GM23338 (cell line): ENCODE results near the gene NUP160. TPM values are rescaled to one million over a fixed set of nuclear protein-coding genes. Genes with fewer than 3 reads are reported as not detected.

Experiments
- ATAC-seq: fragments of 200-7000 bp; cut with Tn5 transposase; 3 replicates; pipeline ENCODE4 v1.9.1; 2020
- DNase-seq: peaks from one replicate; pipeline ENCODE4 v3.0.0-alpha.2; 2015; ENCODE audit warnings: low spot score
- H2AFZ ChIP-seq: fragments of 200-600 bp; sonication (generic); 2 replicates; pipeline ENCODE4 v1.8.0; 2016; ENCODE audit warnings: antibody characterized with exemption, mild to moderate bottlenecking, moderate library complexity
- H3F3A ChIP-seq: fragments of 200-600 bp; sonication (generic); replicated peaks from 2 replicates; pipeline ENCODE4 v1.8.0; 2017; ENCODE audit warnings: antibody characterized with exemption, mixed run types, low read depth
- H3K27ac ChIP-seq: fragments of 200-600 bp; sonication (generic); 2 replicates; pipeline ENCODE4 v1.6.1; 2016; ENCODE audit warnings: low read depth
- H3K27me3 ChIP-seq: fragments of 200-600 bp; sonication (generic); 2 replicates; pipeline ENCODE4 v1.8.0; 2016; ENCODE audit warnings: mild to moderate bottlenecking, mixed run types, moderate library complexity; ENCODE audit not compliant: insufficient read depth
- H3K36me3 ChIP-seq: fragments of 200-600 bp; sonication (generic); 2 replicates; pipeline ENCODE4 v1.8.0; 2016; ENCODE audit warnings: mild to moderate bottlenecking; ENCODE audit not compliant: insufficient read depth
- H3K4me1 ChIP-seq: fragments of 200-600 bp; sonication (generic); 2 replicates; pipeline ENCODE4 v1.8.0; 2016; ENCODE audit warnings: mild to moderate bottlenecking, moderate library complexity; ENCODE audit not compliant: insufficient read depth
- H3K4me2 ChIP-seq: fragments of 200-600 bp; sonication (generic); 2 replicates; pipeline ENCODE4 v1.7.1; 2017; ENCODE audit warnings: mixed run types
- H3K4me3 ChIP-seq: fragments of 200-600 bp; sonication (generic); 2 replicates; pipeline ENCODE4 v1.6.1; 2016; ENCODE audit warnings: mixed run types
- H3K79me2 ChIP-seq: fragments of 200-600 bp; sonication (generic); replicated peaks from 2 replicates; pipeline ENCODE4 v1.8.0; 2017; ENCODE audit warnings: mild to moderate bottlenecking; ENCODE audit not compliant: insufficient read depth
- H3K9me2 ChIP-seq: fragments of 200-600 bp; sonication (generic); 2 replicates; pipeline ENCODE4 v1.8.0; 2017; ENCODE audit not compliant: insufficient read depth
- H4K20me1 ChIP-seq: fragments of 200-600 bp; sonication (generic); replicated peaks from 2 replicates; pipeline ENCODE4 v1.8.0; 2017; ENCODE audit warnings: mild to moderate bottlenecking; ENCODE audit not compliant: insufficient read depth
- H3K27ac Mint-ChIP-seq: 2 replicates; pipeline ENCODE4 v1.8.0; 2020; ENCODE audit warnings: inconsistent platforms, mild to moderate bottlenecking, moderate library complexity, mixed read lengths
- H3K27me3 Mint-ChIP-seq: 3 replicates; pipeline ENCODE4 v1.8.0; 2022; ENCODE audit warnings: low read depth, mild to moderate bottlenecking, moderate library complexity, mixed read lengths, inconsistent platforms; ENCODE audit not compliant: insufficient read depth, poor library complexity
- H3K36me3 Mint-ChIP-seq: 3 replicates; pipeline ENCODE4 v1.8.0; 2021; ENCODE audit warnings: low read depth, mild to moderate bottlenecking, inconsistent platforms, moderate library complexity, mixed read lengths
- H3K4me1 Mint-ChIP-seq: 3 replicates; pipeline ENCODE4 v1.8.0; 2020; ENCODE audit warnings: mild to moderate bottlenecking, inconsistent platforms, mixed read lengths
- H3K4me3 Mint-ChIP-seq: 3 replicates; pipeline ENCODE4 v1.8.0; 2021; ENCODE audit warnings: moderate library complexity, mild to moderate bottlenecking, inconsistent platforms, mixed read lengths
- H3K9me3 Mint-ChIP-seq: 3 replicates; pipeline ENCODE4 v1.8.0; 2020; ENCODE audit warnings: moderate library complexity, mild to moderate bottlenecking, inconsistent platforms, mixed read lengths
- CREB1 ChIP-seq: fragments of 250-450 bp; sonication (Bioruptor Pico); IDR thresholded peaks from 2 replicates; pipeline ENCODE4 v1.5.0; 2020; ENCODE audit warnings: low read depth, mild to moderate bottlenecking, moderate library complexity
- CTCF ChIP-seq, 2 experiments: fragments of 200-600 bp in 1 of 2; sonication (generic) in 1 of 2; conservative IDR thresholded peaks; 2 replicates each; pipeline versions ENCODE4 v1.5.1 to v1.6.1; 2016 to 2017; ENCODE audit warnings: antibody characterized with exemption in 2 of 2, low read depth in 2 of 2, mild to moderate bottlenecking in 2 of 2, moderate library complexity in 1 of 2
- EZH2 ChIP-seq: fragments of 200-600 bp; sonication (generic); IDR thresholded peaks from one replicate; pipeline ENCODE4 v1.8.0; 2017; ENCODE audit warnings: antibody characterized with exemption, mild to moderate bottlenecking, low read depth; ENCODE audit not compliant: unreplicated experiment
- POLR2AphosphoS5 ChIP-seq: IDR thresholded peaks from 2 replicates; pipeline ENCODE4 v1.6.1; 2016; ENCODE audit warnings: antibody characterized with exemption, low read depth
- STAT1 ChIP-seq: IDR thresholded peaks from one replicate; pipeline ENCODE4 v1.6.1; 2016; ENCODE audit warnings: antibody characterized with exemption; ENCODE audit not compliant: unreplicated experiment
- ZNF114 ChIP-seq: fragments of 250-450 bp; sonication (Bioruptor Pico); IDR thresholded peaks from 2 replicates; pipeline ENCODE4 v1.5.0; 2020; ENCODE audit warnings: mild to moderate bottlenecking, moderate library complexity
- ZNF331 ChIP-seq: fragments of 250-450 bp; sonication (Bioruptor Pico); IDR thresholded peaks from 2 replicates; pipeline ENCODE4 v1.5.0; 2020; ENCODE audit warnings: low read depth, mild to moderate bottlenecking, moderate library complexity
- polyA plus RNA-seq: library from polyadenylated mRNA; unstranded; fragments of >200 nt; fragmentation: Nextera tagmentation; extraction: Ambion mirVana; gene quantifications from 2 replicates; pipeline ENCODE4 v1.2.1, GENCODE V29; 2016
- total RNA-seq: library from RNA; depleted of rRNA; stranded (reverse); fragments of >200 nt; shearing (Covaris generic); gene quantifications from 2 replicates; pipeline ENCODE4 v1.2.3, GENCODE V29; 2014
- TF ChIP-seq, protein P1 (sequence below): IDR thresholded peaks from one replicate; pipeline ENCODE4 v1.6.1; 2018; ENCODE audit warnings: antibody characterized with exemption; ENCODE audit not compliant: unreplicated experiment

NUP160 gene
- total and polyA plus RNA-seq, 2 experiments from 2014 or later = 41.2 to 101 TPM

- peaks cover 18% of the 10 kb centered on the region for H4K20me1 ChIP-seq
- H3K79me2 ChIP-seq = peaks cover 50% of the 10 kb centered on the region
These were observed 91.9 kb downstream of the NUP160 start for GRCh38 chr11:47756208-47756607.

DNA sequence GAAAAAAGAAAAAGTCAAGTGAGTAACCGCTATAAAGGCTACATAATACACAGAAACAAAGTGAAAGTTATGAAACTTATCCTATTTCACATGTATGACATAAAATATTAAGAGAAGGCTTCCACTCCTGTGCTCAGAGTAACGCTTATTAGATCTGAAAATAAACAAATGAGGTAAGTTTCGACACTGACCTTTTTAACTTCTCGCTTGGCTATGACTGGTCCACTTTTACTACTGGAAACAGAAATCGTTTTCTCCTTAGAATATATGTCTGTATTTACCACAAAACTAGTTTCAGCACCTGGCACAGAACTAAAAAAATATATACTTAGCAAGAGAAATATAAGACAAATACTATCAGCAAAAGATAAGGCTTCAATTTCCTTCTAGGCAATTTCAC lies 97.4 kb downstream of the NUP160 start:
- Histone ChIP-seq H3K36me3 (peaks cover 78% of the 10 kb centered on the region), H3K27ac (no peak overlapping the region), H3K9me2 (no peaks in the 10 kb centered on the region), H3K4me3 (no peak overlapping the region), H4K20me1 (peaks cover 21% of the 10 kb centered on the region), H3K79me2 (peaks cover 18% of the 10 kb centered on the region), H3K4me1 (no peaks in the 10 kb centered on the region), H3K27me3 (no peaks in the 10 kb centered on the region), H3K4me2 (no peak overlapping the region), H2AFZ (no peak overlapping the region), H3F3A (peaks cover 7% of the 10 kb centered on the region; the same call in 1 of the 2 replicates)
- Mint-ChIP-seq H3K27ac (no peak overlapping the region), H3K9me3 (no peaks in the 10 kb centered on the region), H3K36me3 (peaks cover 91% of the 10 kb centered on the region), H3K27me3 (peaks cover 2% of the 10 kb centered on the region), H3K4me1 (no peaks in the 10 kb centered on the region), H3K4me3 (no peak overlapping the region)
- ATAC-seq (no peak), DNase-seq (no peak)
- TF ChIP-seq STAT1 = no peak
- TF ChIP-seq ZNF114 (CRISPR knock-in tag) = no peak
- no peak for TF ChIP-seq ZNF331 (CRISPR knock-in tag)
- TF ChIP-seq CTCF (conservative IDR thresholded peaks at IDR 0.05; ENCODE audit: low read depth in 2 of 2) = no peak
- TF ChIP-seq, protein P1, sequence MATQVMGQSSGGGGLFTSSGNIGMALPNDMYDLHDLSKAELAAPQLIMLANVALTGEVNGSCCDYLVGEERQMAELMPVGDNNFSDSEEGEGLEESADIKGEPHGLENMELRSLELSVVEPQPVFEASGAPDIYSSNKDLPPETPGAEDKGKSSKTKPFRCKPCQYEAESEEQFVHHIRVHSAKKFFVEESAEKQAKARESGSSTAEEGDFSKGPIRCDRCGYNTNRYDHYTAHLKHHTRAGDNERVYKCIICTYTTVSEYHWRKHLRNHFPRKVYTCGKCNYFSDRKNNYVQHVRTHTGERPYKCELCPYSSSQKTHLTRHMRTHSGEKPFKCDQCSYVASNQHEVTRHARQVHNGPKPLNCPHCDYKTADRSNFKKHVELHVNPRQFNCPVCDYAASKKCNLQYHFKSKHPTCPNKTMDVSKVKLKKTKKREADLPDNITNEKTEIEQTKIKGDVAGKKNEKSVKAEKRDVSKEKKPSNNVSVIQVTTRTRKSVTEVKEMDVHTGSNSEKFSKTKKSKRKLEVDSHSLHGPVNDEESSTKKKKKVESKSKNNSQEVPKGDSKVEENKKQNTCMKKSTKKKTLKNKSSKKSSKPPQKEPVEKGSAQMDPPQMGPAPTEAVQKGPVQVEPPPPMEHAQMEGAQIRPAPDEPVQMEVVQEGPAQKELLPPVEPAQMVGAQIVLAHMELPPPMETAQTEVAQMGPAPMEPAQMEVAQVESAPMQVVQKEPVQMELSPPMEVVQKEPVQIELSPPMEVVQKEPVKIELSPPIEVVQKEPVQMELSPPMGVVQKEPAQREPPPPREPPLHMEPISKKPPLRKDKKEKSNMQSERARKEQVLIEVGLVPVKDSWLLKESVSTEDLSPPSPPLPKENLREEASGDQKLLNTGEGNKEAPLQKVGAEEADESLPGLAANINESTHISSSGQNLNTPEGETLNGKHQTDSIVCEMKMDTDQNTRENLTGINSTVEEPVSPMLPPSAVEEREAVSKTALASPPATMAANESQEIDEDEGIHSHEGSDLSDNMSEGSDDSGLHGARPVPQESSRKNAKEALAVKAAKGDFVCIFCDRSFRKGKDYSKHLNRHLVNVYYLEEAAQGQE = no peak

More at GRCh38 chr11:47756208-47756607, 91.9 kb downstream of the NUP160 start:
- no peak overlapping the region for H3K27ac ChIP-seq
- H3K27me3 ChIP-seq = no peaks in the 10 kb centered on the region
- no peak overlapping the region for H2AFZ ChIP-seq
- no peaks in the 10 kb centered on the region for H3K4me1 ChIP-seq
- TF ChIP-seq EZH2 (no peak), CREB1 (no peak), POLR2AphosphoS5 (no peak), CTCF (conservative IDR thresholded peaks at IDR 0.05; ENCODE audit: low read depth in 2 of 2) (no peak)
- TF ChIP-seq, protein P1 = no peak
- no peaks in the 10 kb centered on the region; the same call in 2 of the 3 replicates for H3K9me3 Mint-ChIP-seq
- H3K27ac Mint-ChIP-seq = no peak overlapping the region
- no peak for DNase-seq
- no peak overlapping the region for H3K4me3 ChIP-seq
- H3K27me3 Mint-ChIP-seq = peaks cover 2% of the 10 kb centered on the region
- H3K36me3 Mint-ChIP-seq = peaks cover 94% of the 10 kb centered on the region
- peaks cover 5% of the 10 kb centered on the region; the same call in 1 of the 2 replicates for H3F3A ChIP-seq
- no peaks in the 10 kb centered on the region for H3K4me1 Mint-ChIP-seq
- no peak for ATAC-seq
- no peak overlapping the region for H3K4me2 ChIP-seq
- no peak overlapping the region for H3K4me3 Mint-ChIP-seq
- H3K36me3 ChIP-seq = peaks cover 72% of the 10 kb centered on the region
- no peaks in the 10 kb centered on the region for H3K9me2 ChIP-seq
